ENCODE results near the gene RRN3.
"Not testable (repeated sequence)": the region's sequence is repeated elsewhere in the genome, so short reads cannot be mapped to it uniquely, and the experiment has no call there.

Gene RRN3

GRCh38 chr16:15099366-15099909, 5.4 kb upstream of the RRN3 start:
- peak; percentile 32 for DNase-seq

DNA sequence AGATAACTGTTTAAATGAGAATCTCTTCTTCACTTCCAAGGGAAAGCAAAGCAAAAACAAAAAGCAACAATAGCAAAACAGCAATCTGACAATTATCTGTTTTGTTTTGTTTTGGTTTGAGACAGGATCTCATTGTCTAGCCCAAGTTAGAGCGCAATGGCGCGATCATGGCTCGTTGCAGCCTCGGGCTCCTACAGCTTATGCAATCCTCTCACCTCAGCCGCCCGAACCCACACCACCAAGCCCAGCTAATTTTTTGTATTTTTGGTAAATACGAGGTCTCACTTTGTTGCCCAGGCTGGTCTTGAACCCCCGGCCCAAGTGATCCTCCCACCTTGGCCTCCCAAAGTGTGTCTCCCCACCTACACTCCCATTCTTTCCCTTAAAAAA, 2.5 kb upstream of the RRN3 start:
- DNase-seq, result not testable (repeated sequence)

GRCh38 chr16:15093571-15093954, 509 bp downstream of the RRN3 start:
- not testable (repeated sequence) for DNase-seq

- DNase-seq, result peak; percentile 20
Observed at GRCh38 chr16:15090663-15091269, 3.3 kb downstream of the RRN3 start.

GRCh38 chr16:15082788-15083187, 11.3 kb downstream of the RRN3 start:
- not testable (repeated sequence) for DNase-seq

- not testable (repeated sequence) for DNase-seq
Observed at GRCh38 chr16:15080883-15081282, 13.2 kb downstream of the RRN3 start.

- DNase-seq, result not testable (repeated sequence)
Observed at GRCh38 chr16:15076161-15076560, 17.9 kb downstream of the RRN3 start.

DNA sequence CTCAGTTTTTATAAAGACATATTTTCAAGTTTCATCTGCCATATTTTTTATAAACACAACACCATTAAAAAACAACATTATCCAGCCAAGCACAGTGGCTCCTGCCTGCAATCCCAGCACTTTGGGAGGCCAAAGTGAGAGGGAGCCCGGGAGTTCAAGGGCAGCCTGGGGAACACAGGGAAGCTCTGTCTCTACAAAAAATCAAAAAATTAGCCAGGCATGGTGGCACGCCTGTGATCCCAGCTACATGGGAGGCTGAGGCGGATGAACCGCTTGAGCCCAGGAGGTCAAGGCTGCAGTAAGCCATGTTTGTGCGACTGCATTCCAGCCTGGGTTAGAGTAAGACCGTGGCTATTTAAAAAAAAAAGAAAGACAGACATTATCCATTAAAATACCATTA, 21.0 kb downstream of the RRN3 start:
- no peak for DNase-seq

DNA sequence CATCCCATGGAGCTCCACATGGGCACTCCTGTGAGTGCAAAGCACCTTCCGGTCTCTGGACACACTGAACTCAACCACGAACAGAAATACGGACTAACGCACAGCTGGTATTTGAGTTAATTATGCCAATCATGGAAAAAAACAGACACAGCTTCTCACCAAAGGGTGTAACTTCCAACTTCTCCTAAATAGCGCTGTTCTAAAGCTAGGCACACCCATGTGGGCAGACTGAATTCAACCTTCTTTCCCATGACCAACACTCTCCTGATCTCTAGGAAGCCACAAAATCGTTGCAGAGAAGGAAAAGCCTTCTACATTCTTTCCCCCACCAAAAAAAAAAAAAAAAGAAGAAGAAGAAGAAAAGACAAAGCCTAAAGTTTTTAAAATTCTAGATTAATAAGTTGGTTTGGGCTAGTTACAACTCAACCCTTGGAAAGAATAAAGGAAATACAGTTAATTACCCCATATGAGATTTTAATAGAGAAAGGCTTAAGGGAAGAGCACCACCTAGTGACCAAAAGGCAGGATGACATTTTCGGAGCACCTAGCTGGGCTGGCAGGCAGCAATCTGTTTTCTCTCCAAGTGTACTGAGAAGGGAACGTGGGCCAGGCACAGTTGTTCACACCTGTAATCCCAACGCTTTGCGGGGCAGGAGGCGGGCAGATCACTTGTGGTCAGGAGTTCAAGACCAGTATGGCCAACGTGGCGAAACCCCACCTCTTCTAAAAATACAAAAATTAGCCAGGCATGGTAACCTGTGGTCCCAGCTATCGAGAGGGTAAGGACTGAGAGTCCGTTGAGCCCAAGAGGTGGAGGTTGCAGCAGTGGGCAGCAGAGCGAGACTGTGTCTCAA, 21.9 kb downstream of the RRN3 start:
- not testable (repeated sequence) for DNase-seq

DNA sequence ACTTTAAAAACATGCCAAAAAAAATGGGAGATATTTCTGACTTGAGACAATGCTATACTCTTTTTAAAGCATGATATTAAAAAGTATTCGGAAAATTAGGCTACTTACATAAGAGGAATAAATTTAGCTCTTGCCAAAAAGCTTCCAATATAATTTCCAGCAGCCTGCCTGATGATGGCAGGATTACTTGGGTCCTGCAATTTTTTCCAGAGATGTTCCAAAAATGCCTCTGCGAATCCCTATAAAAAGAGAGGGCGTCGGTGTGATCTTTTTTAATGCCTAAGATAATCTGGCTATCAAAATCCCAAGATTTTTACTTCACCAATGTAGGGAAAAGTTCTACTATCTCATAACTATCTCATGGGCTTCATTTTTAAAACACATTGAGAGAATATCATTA, 23.1 kb downstream of the RRN3 start:
- not testable (repeated sequence) for DNase-seq

DNA sequence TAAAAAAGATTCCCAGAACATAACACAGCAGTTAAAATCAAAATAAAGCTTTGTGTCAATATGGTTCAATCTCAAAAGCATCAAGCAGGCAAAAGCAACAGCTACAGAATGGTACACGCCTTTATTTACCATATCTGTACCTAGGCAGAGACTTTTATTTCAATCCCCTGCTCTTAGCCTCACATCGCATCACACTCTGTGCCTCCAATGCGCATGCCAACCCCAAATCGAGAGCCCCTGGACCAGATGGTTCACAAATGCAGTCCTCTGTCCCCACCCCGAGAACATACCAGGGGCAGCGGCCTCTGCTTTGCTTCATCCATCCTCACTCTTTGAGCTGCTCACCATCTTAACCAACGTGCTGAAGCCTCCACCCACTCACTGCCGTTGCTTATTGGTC, 27.4 kb downstream of the RRN3 start:
- not testable (repeated sequence) for DNase-seq

- DNase-seq, result peak; percentile 50
Observed at GRCh38 chr16:15065961-15066360, 28.1 kb downstream of the RRN3 start.

- peak; percentile 63 for DNase-seq
Observed at GRCh38 chr16:15062085-15062810, 31.8 kb downstream of the RRN3 start.

DNA sequence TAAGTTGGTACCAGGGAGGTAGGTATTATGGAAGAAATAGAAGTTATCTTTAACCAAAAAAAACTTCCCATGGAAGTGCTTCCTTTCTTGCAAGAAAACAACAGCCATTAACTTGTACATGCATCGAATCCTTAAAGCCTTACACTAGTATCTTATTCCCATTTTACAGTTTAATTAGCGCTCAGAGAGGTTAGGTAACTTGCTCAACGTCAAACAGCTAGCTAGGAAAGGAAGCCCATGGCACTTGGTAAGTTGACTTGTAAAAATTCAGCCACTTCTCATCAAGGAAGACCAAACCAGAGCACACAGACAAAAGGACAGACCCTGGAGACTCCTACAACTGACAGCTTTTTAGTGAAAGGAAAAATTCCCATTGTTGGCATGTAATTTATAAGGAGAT, 34.7 kb downstream of the RRN3 start:
- DNase-seq, result no peak

GRCh38 chr16:15057681-15058417, 36.2 kb downstream of the RRN3 start:
- no peak for DNase-seq

DNA sequence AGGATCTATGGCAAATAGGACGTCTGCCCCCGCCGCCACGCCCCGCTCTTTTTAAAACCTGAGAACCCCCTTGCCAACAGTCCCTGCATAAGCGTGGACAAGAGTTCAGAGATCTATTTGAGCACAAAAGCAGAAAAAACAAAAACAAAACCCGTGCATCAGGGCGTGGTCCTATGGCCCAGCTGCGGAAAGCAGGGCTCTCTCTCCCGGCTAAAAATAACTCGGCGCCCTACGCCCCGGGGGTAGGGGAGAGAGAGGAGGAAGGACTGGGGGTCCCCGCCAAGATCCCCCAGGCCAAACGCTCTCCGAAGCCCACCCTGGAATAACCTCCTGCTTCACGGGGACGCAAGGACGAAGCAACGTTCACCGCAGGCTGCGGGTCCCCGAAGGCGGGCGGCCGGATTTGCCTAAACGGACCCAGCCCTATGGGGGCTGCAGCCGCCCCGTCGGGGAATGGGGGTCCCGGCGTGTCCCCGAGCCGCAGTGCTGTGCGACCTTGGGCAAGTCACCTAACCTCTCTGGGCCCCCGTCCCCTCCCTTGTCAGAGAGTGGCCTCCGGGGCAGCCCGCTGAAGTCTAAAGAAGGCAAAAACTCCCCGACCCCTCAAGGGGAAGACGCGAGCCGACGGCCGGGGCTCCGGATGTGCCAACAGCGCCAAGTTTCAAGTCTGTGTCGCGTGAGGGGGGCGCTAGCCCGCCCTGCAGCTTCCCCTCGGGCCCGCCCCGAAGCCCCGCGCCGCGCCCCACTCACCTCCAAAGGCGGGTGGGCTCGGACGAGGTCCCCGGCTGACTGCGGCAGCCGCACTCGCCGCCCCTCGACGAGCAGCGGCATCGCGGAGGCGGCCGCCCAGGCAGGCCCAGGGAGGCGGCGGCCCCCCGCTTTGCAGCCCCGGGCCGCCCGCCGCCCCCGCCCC, 38.7 kb downstream of the RRN3 start:
- DNase-seq, result peak; percentile 83

GRCh38 chr16:15054357-15055140, 39.5 kb downstream of the RRN3 start:
- DNase-seq, result no peak

- no peak for DNase-seq
Observed at GRCh38 chr16:15053904-15054303, 40.2 kb downstream of the RRN3 start.

- no peak for DNase-seq
Observed at GRCh38 chr16:15052747-15053476, 41.2 kb downstream of the RRN3 start.

- no peak for DNase-seq
Observed at GRCh38 chr16:15051387-15051951, 42.6 kb downstream of the RRN3 start.

Measured in hematopoietic multipotent progenitor cell treated with erythropoietin and hydrocortisone succinate and interleukin-3 and kit ligand, for 4 days (in vitro differentiated cells).